Neural cell (in vitro differentiated cells): Measurements from ENCODE around the gene TMEM201. TPM values are rescaled to one million over a fixed set of nuclear protein-coding genes. Genes with fewer than 3 reads are reported as not detected.

Source experiments
- H2AFZ ChIP-seq: fragments of 200-600, 300-800 bp; sonication (generic), shearing (Covaris generic); 2 replicates; pipeline ENCODE4 v1.6.0; 2014; ENCODE audit warnings: low read depth, mild to moderate bottlenecking, antibody characterized with exemption, low read length, moderate library complexity
- H3F3A ChIP-seq: fragments of 200-600 bp; shearing (Covaris generic); 2 replicates; pipeline ENCODE4 v1.6.1; 2016; ENCODE audit warnings: mild to moderate bottlenecking, moderate library complexity, mixed read lengths, antibody characterized with exemption, low read length; ENCODE audit not compliant: insufficient read depth, poor library complexity, severe bottlenecking
- H3K27ac ChIP-seq: fragments of 200-600, 300-800 bp; sonication (generic), shearing (Covaris generic); 2 replicates; pipeline ENCODE4 v1.5.1; 2014; ENCODE audit warnings: mild to moderate bottlenecking, low read length, moderate library complexity
- H3K27me3 ChIP-seq: fragments of 300-800, 200-600 bp; sonication (generic), shearing (Covaris generic); 2 replicates; pipeline ENCODE4 v1.6.0; 2014; ENCODE audit warnings: mild to moderate bottlenecking, low read depth, low read length, moderate library complexity; ENCODE audit not compliant: insufficient read depth
- H3K36me3 ChIP-seq: fragments of 300-800, 200-600 bp; sonication (generic), shearing (Covaris generic); 2 replicates; pipeline ENCODE4 v1.5.1; 2014; ENCODE audit warnings: mild to moderate bottlenecking, antibody characterized with exemption, low read length, moderate library complexity; ENCODE audit not compliant: insufficient read depth
- H3K4me2 ChIP-seq: fragments of 300-800, 200-600 bp; sonication (generic), shearing (Covaris generic); 2 replicates; pipeline ENCODE4 v1.6.0; 2014; ENCODE audit warnings: mild to moderate bottlenecking, low read length
- H3K4me3 ChIP-seq: fragments of 300-800, 200-600 bp; sonication (generic), shearing (Covaris generic); 2 replicates; pipeline ENCODE4 v1.5.1; 2014; ENCODE audit warnings: mild to moderate bottlenecking, low read length, moderate library complexity
- H3K79me2 ChIP-seq: fragments of 200-600 bp; shearing (Covaris generic); replicated peaks from 2 replicates; pipeline ENCODE4 v1.6.0; 2014; ENCODE audit warnings: mild to moderate bottlenecking, low read length, moderate library complexity; ENCODE audit not compliant: insufficient read depth
- H3K9ac ChIP-seq: fragments of 300-800, 200-600 bp; sonication (generic), shearing (Covaris generic); 2 replicates; pipeline ENCODE4 v1.6.1; 2016; ENCODE audit warnings: mild to moderate bottlenecking, low read length, mixed read lengths
- H3K9me2 ChIP-seq: fragments of 200-600 bp; shearing (Covaris generic); 2 replicates; pipeline ENCODE4 v1.6.1; 2016; ENCODE audit warnings: mild to moderate bottlenecking, low read length, mixed read lengths; ENCODE audit not compliant: insufficient read depth
- H3K9me3 ChIP-seq: fragments of 200-600, 300-800 bp; sonication (generic), shearing (Covaris generic); 2 replicates; pipeline ENCODE4 v1.6.1; 2016; ENCODE audit warnings: mild to moderate bottlenecking, mixed run types, low read length, moderate library complexity, mixed read lengths
- H4K20me1 ChIP-seq: fragments of 200-600 bp; shearing (Covaris generic); 2 replicates; pipeline ENCODE4 v1.6.1; 2016; ENCODE audit warnings: mild to moderate bottlenecking, mixed run types; ENCODE audit not compliant: insufficient read depth
- CTCF ChIP-seq: fragments of 450-650 bp; IDR thresholded peaks from 2 replicates; pipeline ENCODE4 v1.5.1; 2014; ENCODE audit warnings: antibody characterized with exemption, mild to moderate bottlenecking, moderate library complexity; ENCODE audit not compliant: poor library complexity, severe bottlenecking
- EP300 ChIP-seq: fragments of 450-650 bp; conservative IDR thresholded peaks from 2 replicates; pipeline ENCODE4 v1.6.1; 2014; ENCODE audit warnings: antibody characterized with exemption, mild to moderate bottlenecking, moderate library complexity; ENCODE audit not compliant: poor library complexity, severe bottlenecking
- EZH2 ChIP-seq: fragments of 200-600, 300-800 bp; shearing (Covaris generic), sonication (generic); IDR thresholded peaks from 2 replicates; pipeline ENCODE4 v1.6.1; 2014; ENCODE audit warnings: antibody characterized with exemption, low read length, borderline replicate concordance, mild to moderate bottlenecking; ENCODE audit not compliant: insufficient read depth, poor library complexity, severe bottlenecking
- MXI1 ChIP-seq: fragments of 450-650 bp; conservative IDR thresholded peaks from 2 replicates; pipeline ENCODE4 v1.6.1; 2014; ENCODE audit warnings: antibody characterized with exemption, mild to moderate bottlenecking; ENCODE audit not compliant: poor library complexity, severe bottlenecking
- POLR2AphosphoS5 ChIP-seq: IDR thresholded peaks from 2 replicates; pipeline ENCODE4 v1.6.1; 2012
- RAD21 ChIP-seq: fragments of 450-650 bp; conservative IDR thresholded peaks from 2 replicates; pipeline ENCODE4 v1.6.1; 2014; ENCODE audit warnings: antibody characterized with exemption, mild to moderate bottlenecking, moderate library complexity
- REST ChIP-seq: IDR thresholded peaks from 2 replicates; pipeline ENCODE4 v1.6.1; 2012; ENCODE audit warnings: borderline replicate concordance
- SMC3 ChIP-seq: fragments of 450-650 bp; conservative IDR thresholded peaks from 2 replicates; pipeline ENCODE4 v1.6.1; 2014; ENCODE audit warnings: antibody characterized with exemption, mild to moderate bottlenecking, moderate library complexity; ENCODE audit not compliant: poor library complexity
- TAF1 ChIP-seq: IDR thresholded peaks from 2 replicates; pipeline ENCODE4 v1.6.1; 2012; ENCODE audit warnings: low read depth
- polyA plus RNA-seq: library from polyadenylated mRNA; depleted of rRNA; stranded (reverse); fragments of >200 nt; gene quantifications from 2 replicates; pipeline ENCODE4 v1.2.3, GENCODE V29; 2014

The TMEM201 gene
- polyA plus RNA-seq, 1 donor from 2014 or later, result 7.3 TPM

- H3K9me3 ChIP-seq, result no peaks in the 10 kb centered on the region
- no peak for TF ChIP-seq TAF1
- TF ChIP-seq REST, result no peak
- TF ChIP-seq MXI1, result no peak
- TF ChIP-seq SMC3, result no peak
- TF ChIP-seq EP300, result no peak
- no peak for TF ChIP-seq EZH2
- TF ChIP-seq CTCF, result no peak
- TF ChIP-seq RAD21, result no peak
- TF ChIP-seq POLR2AphosphoS5, result no peak
- no peaks in the 10 kb centered on the region for H3K27me3 ChIP-seq
- no peak overlapping the region for H3K27ac ChIP-seq
- no peak overlapping the region for H3K4me2 ChIP-seq
- H3K4me3 ChIP-seq, result no peak overlapping the region
- no peaks in the 10 kb centered on the region for H3F3A ChIP-seq
- H3K9ac ChIP-seq, result no peak overlapping the region
- H4K20me1 ChIP-seq, result no peaks in the 10 kb centered on the region
- no peak overlapping the region for H2AFZ ChIP-seq
- H3K79me2 ChIP-seq, result peaks cover 5% of the 10 kb centered on the region
- no peaks in the 10 kb centered on the region for H3K36me3 ChIP-seq
- no peaks in the 10 kb centered on the region for H3K9me2 ChIP-seq
Observed at GRCh38 chr1:9599741-9600140, 11.0 kb downstream of the TMEM201 start.

- no peaks in the 10 kb centered on the region for H4K20me1 ChIP-seq
- no peak overlapping the region for H3K4me3 ChIP-seq
- TF ChIP-seq POLR2AphosphoS5 (no peak), EZH2 (no peak), TAF1 (no peak), REST (no peak), SMC3 (no peak), CTCF (no peak), RAD21 (no peak), EP300 (no peak), MXI1 (no peak)
- H3K27ac ChIP-seq, result no peak overlapping the region
- H3K9me2 ChIP-seq, result no peaks in the 10 kb centered on the region
- H3K36me3 ChIP-seq, result no peaks in the 10 kb centered on the region
- no peak overlapping the region for H3K9ac ChIP-seq
- H3F3A ChIP-seq, result no peaks in the 10 kb centered on the region
- no peaks in the 10 kb centered on the region for H3K79me2 ChIP-seq
- H3K27me3 ChIP-seq, result no peaks in the 10 kb centered on the region
- H3K4me2 ChIP-seq, result no peak overlapping the region
- no peaks in the 10 kb centered on the region for H3K9me3 ChIP-seq
- no peak overlapping the region for H2AFZ ChIP-seq
Observed at GRCh38 chr1:9600861-9601834, 12.4 kb downstream of the TMEM201 start.
